HFFc6 (cell line): ENCODE measurements around the gene PHACTR4. TPM values are rescaled to one million over a fixed set of nuclear protein-coding genes. Genes with fewer than 3 reads are reported as not detected.

Experiments
- DNase-seq: peaks from one replicate; pipeline ENCODE4 v3.0.0-alpha.2; 2018
- H3K27ac Mint-ChIP-seq: 2 replicates; pipeline ENCODE4 v1.8.0; 2020; ENCODE audit warnings: mild to moderate bottlenecking, mixed read lengths
- H3K27me3 Mint-ChIP-seq: 2 replicates; pipeline ENCODE4 v1.8.0; 2021; ENCODE audit warnings: mild to moderate bottlenecking, moderate library complexity, mixed read lengths; ENCODE audit not compliant: insufficient read depth
- H3K36me3 Mint-ChIP-seq: 2 replicates; pipeline ENCODE4 v1.8.0; 2021; ENCODE audit warnings: low read depth, mixed read lengths
- H3K4me1 Mint-ChIP-seq: 2 replicates; pipeline ENCODE4 v1.8.0; 2020; ENCODE audit warnings: low read depth, mixed read lengths
- H3K4me3 Mint-ChIP-seq: 2 replicates; pipeline ENCODE4 v1.8.0; 2020; ENCODE audit warnings: mild to moderate bottlenecking, moderate library complexity, mixed read lengths
- H3K9me3 Mint-ChIP-seq: 2 replicates; pipeline ENCODE4 v1.8.0; 2020; ENCODE audit warnings: mild to moderate bottlenecking, mixed read lengths
- total RNA-seq, 6 experiments: library from RNA; stranded (reverse); fragmentation: NEBNext Ultra II Directional; extraction: Animal tissue kit (Norgen Biotek cat#: 25700); gene quantifications; 2 replicates in 1 of 6; 3 replicates in 5 of 6; pipeline ENCODE4 v1.2.3, GENCODE V29; 2021
- TF ChIP-seq, protein P1 (sequence below): fragments of 200-600 bp; sonication (generic); IDR thresholded peaks from 2 replicates; pipeline ENCODE4 v1.5.0; 2021; ENCODE audit warnings: antibody characterized with exemption, mild to moderate bottlenecking

Gene PHACTR4
- total RNA-seq, 6 experiments from 2014 or later = 19.9 to 24.4 (median 23.8) TPM

DNA sequence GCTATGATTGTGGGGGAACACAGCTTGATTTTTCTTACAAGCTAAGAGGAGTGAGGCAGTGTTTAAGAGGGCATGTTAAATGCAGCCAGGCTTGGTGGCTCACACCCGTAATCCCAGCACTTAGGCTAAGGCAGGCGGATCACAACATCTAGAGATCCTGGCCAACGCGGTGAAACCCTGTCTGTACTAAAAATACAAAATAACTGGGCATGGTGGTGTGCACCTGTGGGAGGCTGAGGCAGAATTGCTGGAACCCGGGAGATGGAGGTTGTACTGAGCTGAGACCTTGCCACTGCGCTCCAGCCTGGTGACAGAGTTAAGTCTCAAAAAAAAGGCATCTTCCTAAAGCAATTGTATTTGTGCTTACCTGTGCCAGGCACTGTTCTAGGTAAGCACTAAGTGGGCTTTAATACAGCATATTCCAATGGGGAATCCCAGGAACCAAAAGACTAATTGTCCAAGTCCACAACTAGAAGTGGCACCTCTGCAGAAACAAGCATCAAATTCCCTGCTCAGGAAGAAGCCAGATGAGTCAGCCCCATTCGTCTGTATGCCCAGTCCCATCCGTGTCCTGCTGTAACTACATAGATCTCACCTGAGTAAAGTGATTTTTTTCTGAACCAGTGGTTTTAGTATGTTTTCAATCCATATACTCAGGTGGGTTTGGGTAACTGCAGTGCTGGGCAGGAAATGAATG lies 140.9 kb downstream of the PHACTR4 start:
- peaks cover 99% of the 10 kb centered on the region for H3K27me3 Mint-ChIP-seq
- peaks cover 57% of the 10 kb centered on the region for H3K9me3 Mint-ChIP-seq
- H3K4me3 Mint-ChIP-seq = peak overlapping the region; percentile 97
- DNase-seq = peak; percentile 36
- H3K36me3 Mint-ChIP-seq = peaks cover 76% of the 10 kb centered on the region
- H3K27ac Mint-ChIP-seq = peak overlapping the region; percentile 96
- TF ChIP-seq, protein P1, sequence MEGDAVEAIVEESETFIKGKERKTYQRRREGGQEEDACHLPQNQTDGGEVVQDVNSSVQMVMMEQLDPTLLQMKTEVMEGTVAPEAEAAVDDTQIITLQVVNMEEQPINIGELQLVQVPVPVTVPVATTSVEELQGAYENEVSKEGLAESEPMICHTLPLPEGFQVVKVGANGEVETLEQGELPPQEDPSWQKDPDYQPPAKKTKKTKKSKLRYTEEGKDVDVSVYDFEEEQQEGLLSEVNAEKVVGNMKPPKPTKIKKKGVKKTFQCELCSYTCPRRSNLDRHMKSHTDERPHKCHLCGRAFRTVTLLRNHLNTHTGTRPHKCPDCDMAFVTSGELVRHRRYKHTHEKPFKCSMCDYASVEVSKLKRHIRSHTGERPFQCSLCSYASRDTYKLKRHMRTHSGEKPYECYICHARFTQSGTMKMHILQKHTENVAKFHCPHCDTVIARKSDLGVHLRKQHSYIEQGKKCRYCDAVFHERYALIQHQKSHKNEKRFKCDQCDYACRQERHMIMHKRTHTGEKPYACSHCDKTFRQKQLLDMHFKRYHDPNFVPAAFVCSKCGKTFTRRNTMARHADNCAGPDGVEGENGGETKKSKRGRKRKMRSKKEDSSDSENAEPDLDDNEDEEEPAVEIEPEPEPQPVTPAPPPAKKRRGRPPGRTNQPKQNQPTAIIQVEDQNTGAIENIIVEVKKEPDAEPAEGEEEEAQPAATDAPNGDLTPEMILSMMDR = no peak
- peaks cover 46% of the 10 kb centered on the region for H3K4me1 Mint-ChIP-seq

DNA sequence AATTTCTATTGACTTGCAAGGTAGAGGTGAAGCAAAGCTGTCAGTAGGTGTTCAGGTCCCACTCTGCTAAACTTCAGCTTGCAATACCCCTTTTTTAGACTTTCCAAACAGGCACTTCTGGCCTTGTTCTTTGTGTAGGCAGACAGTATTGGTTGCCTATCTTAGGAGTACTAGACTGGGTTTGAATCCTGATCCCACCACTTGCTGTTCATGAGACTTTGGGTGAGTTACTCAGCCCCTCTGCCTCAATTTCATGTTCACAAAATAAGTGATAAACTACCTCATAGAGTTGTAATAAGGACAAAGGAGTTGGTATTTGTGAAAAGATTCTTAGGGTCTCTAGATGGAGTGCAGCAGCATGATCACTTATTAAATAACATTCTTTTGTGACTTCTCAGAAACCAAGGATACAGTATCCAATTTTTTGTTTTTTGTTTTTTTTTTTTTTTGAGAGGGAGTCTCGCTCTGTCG lies 141.5 kb downstream of the PHACTR4 start:
- peak; percentile 31 for DNase-seq
- peaks cover 94% of the 10 kb centered on the region for H3K27me3 Mint-ChIP-seq
- peaks cover 70% of the 10 kb centered on the region for H3K36me3 Mint-ChIP-seq
- H3K4me3 Mint-ChIP-seq = peak overlapping the region; percentile 97
- H3K4me1 Mint-ChIP-seq = peaks cover 41% of the 10 kb centered on the region
- H3K9me3 Mint-ChIP-seq = peaks cover 54% of the 10 kb centered on the region
- TF ChIP-seq, protein P1 = no peak
- peak overlapping the region; percentile 96 for H3K27ac Mint-ChIP-seq

- H3K4me3 Mint-ChIP-seq = peak overlapping the region; percentile 97
- H3K4me1 Mint-ChIP-seq = peaks cover 43% of the 10 kb centered on the region
- H3K9me3 Mint-ChIP-seq = peaks cover 42% of the 10 kb centered on the region
- DNase-seq = peak; percentile 39
- peaks cover 59% of the 10 kb centered on the region for H3K36me3 Mint-ChIP-seq
- H3K27ac Mint-ChIP-seq = peak overlapping the region; percentile 96
- H3K27me3 Mint-ChIP-seq = peaks cover 82% of the 10 kb centered on the region
- TF ChIP-seq, protein P1 = no peak
Measured at GRCh38 chr1:28512058-28512611, 142.6 kb downstream of the PHACTR4 start.

DNA sequence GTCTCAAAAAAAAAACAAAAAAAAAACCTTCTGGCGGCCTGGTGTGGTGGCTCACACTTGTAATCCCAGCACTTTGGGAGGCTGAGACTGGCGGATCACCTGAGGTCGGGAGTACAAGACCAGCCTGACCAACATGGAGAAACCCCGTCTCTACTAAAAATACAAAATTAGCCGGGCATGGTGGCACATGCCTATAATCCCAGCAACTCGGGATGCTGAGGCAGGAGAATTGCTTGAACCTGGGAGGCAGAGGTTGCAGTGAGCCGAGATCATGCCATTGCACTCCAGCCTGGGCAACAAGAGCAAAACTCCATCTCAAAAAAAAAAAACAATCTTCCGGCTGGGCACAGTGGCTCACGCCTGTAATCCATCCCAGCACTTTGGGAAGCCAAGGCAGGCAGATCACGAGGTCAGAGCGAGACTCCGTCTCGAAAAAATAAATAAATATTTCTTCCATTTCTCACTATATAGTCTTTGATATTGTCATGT lies 144.9 kb downstream of the PHACTR4 start:
- H3K9me3 Mint-ChIP-seq = peaks cover 19% of the 10 kb centered on the region
- H3K4me3 Mint-ChIP-seq = peak overlapping the region; percentile 61; the same call in 1 of the 2 replicates
- H3K36me3 Mint-ChIP-seq = peaks cover 35% of the 10 kb centered on the region
- peaks cover 65% of the 10 kb centered on the region for H3K27me3 Mint-ChIP-seq
- peak overlapping the region; percentile 75 for H3K27ac Mint-ChIP-seq
- DNase-seq = peak; percentile 37
- peaks cover 45% of the 10 kb centered on the region for H3K4me1 Mint-ChIP-seq

GRCh38 chr1:28516518-28516956 lies 147.0 kb downstream of the PHACTR4 start:
- Mint-ChIP-seq H3K4me3 (no peak overlapping the region), H3K9me3 (peaks cover 7% of the 10 kb centered on the region; the same call in 1 of the 2 replicates), H3K4me1 (peaks cover 28% of the 10 kb centered on the region), H3K36me3 (peaks cover 18% of the 10 kb centered on the region), H3K27me3 (peaks cover 46% of the 10 kb centered on the region), H3K27ac (peak overlapping the region; percentile 80)
- TF ChIP-seq, protein P1 = no peak
- peak; percentile 25 for DNase-seq

GRCh38 chr1:28517649-28517999 lies 148.1 kb downstream of the PHACTR4 start:
- Mint-ChIP-seq H3K4me3 (peak overlapping the region; percentile 85), H3K9me3 (no peaks in the 10 kb centered on the region; the same call in 1 of the 2 replicates), H3K4me1 (peaks cover 27% of the 10 kb centered on the region), H3K27ac (peak overlapping the region; percentile 80), H3K36me3 (peaks cover 8% of the 10 kb centered on the region), H3K27me3 (peaks cover 35% of the 10 kb centered on the region)
- TF ChIP-seq, protein P1 = no peak
- DNase-seq = peak; percentile 49
